ENCODE results near the gene XPO5.

GRCh38 chr6:43494766-43495165 is 81.1 kb downstream of the XPO5 start:
- TF ChIP-seq CTCF (IDR thresholded peaks at IDR 0.05; ENCODE audit: poor library complexity, severe bottlenecking) = no peak
- no peak for TF ChIP-seq EP300 (conservative IDR thresholded peaks at IDR 0.05; ENCODE audit: poor library complexity, severe bottlenecking)
- no peak for TF ChIP-seq EZH2 (IDR thresholded peaks at IDR 0.05; ENCODE audit: borderline replicate concordance, insufficient read depth, low read length, poor library complexity, severe bottlenecking)
- TF ChIP-seq MXI1 (conservative IDR thresholded peaks at IDR 0.05; ENCODE audit: poor library complexity, severe bottlenecking) = no peak
- no peak for TF ChIP-seq POLR2AphosphoS5 (IDR thresholded peaks at IDR 0.05)
- no peak for TF ChIP-seq REST (IDR thresholded peaks at IDR 0.05; ENCODE audit: borderline replicate concordance)
- no peak for TF ChIP-seq SMC3 (conservative IDR thresholded peaks at IDR 0.05; ENCODE audit: poor library complexity)
- no peak for TF ChIP-seq TAF1 (IDR thresholded peaks at IDR 0.05; ENCODE audit: low read depth)
- no peak for TF ChIP-seq RAD21 (conservative IDR thresholded peaks at IDR 0.05)
